ENCODE results near the gene GPR132.

GPR132 gene

GRCh38 chr14:105060751-105061427 lies 4.3 kb downstream of the GPR132 start:
- no peak for DNase-seq (ENCODE audit: low read depth)
- H3K4me3 ChIP-seq (ENCODE audit: control insufficient read depth, low read depth, low read length) = no peak overlapping the region
- no peak for TF ChIP-seq CTCF (conservative IDR thresholded peaks at IDR 0.05; ENCODE audit: control insufficient read depth, insufficient read depth, low read depth, low read length)

- DNase-seq (ENCODE audit: low read depth) = no peak
- no peak overlapping the region for H3K4me3 ChIP-seq (ENCODE audit: control insufficient read depth, low read depth, low read length)
- no peak for TF ChIP-seq CTCF (conservative IDR thresholded peaks at IDR 0.05; ENCODE audit: control insufficient read depth, insufficient read depth, low read depth, low read length)
Observed at GRCh38 chr14:105059925-105060565, 5.2 kb downstream of the GPR132 start.

GRCh38 chr14:105059035-105059924 lies 6.0 kb downstream of the GPR132 start:
- TF ChIP-seq CTCF (conservative IDR thresholded peaks at IDR 0.05; ENCODE audit: control insufficient read depth, insufficient read depth, low read depth, low read length) = no peak

GRCh38 chr14:105058521-105059034 lies 6.7 kb downstream of the GPR132 start:
- DNase-seq (ENCODE audit: low read depth) = no peak
- no peak for TF ChIP-seq CTCF (conservative IDR thresholded peaks at IDR 0.05; ENCODE audit: control insufficient read depth, insufficient read depth, low read depth, low read length)
- H3K4me3 ChIP-seq (ENCODE audit: control insufficient read depth, low read depth, low read length) = no peak overlapping the region

More at GRCh38 chr14:105059035-105059924, 6.0 kb downstream of the GPR132 start:
- no peak overlapping the region for H3K4me3 ChIP-seq (ENCODE audit: control insufficient read depth, low read depth, low read length)
- peak; percentile 12 for DNase-seq (ENCODE audit: low read depth)

- H3K4me3 ChIP-seq (ENCODE audit: control insufficient read depth, low read depth, low read length) = no peak overlapping the region
- no peak for DNase-seq (ENCODE audit: low read depth)
- no peak for TF ChIP-seq CTCF (conservative IDR thresholded peaks at IDR 0.05; ENCODE audit: control insufficient read depth, insufficient read depth, low read depth, low read length)
Observed at GRCh38 chr14:105056303-105056831, 8.9 kb downstream of the GPR132 start.

GRCh38 chr14:105055736-105056302 lies 9.4 kb downstream of the GPR132 start:
- TF ChIP-seq CTCF (conservative IDR thresholded peaks at IDR 0.05; ENCODE audit: control insufficient read depth, insufficient read depth, low read depth, low read length) = no peak
- no peak overlapping the region for H3K4me3 ChIP-seq (ENCODE audit: control insufficient read depth, low read depth, low read length)
- DNase-seq (ENCODE audit: low read depth) = no peak

Measured in fibroblast of mammary gland (primary cell).